Naive thymus-derived CD4-positive, alpha-beta T cell (primary cell): ENCODE measurements around the gene ACOX3. TPM values are rescaled to one million over a fixed set of nuclear protein-coding genes. Genes with fewer than 3 reads are reported as not detected.

ENCODE experiments used
- ATAC-seq: fragments of 150-1000 bp; cut with Tn5 transposase; 2 replicates; pipeline ENCODE4 v1.10.0; 2021; ENCODE audit warnings: mild to moderate bottlenecking, moderate library complexity
- CTCF ChIA-PET: fragments of 350-600 bp; sonication (Branson Sonifier 250); formaldehyde crosslinking; loops from one replicate; lab custom pipeline; 2021; ENCODE audit warnings: antibody characterized with exemption; lab: Charles Lee
- POLR2A ChIA-PET: fragments of 350-600 bp; sonication (Branson Sonifier 250); formaldehyde crosslinking; loops from one replicate; lab custom pipeline; 2021; ENCODE audit warnings: antibody characterized with exemption, inconsistent platforms; lab: Charles Lee
- DNase-seq, 9 donors: peaks; one replicate each; pipeline versions ENCODE4 v3.0.0 to v3.0.0-alpha.2; 2020 to 2022; ENCODE audit warnings: mixed read lengths in 1 of 9
- H3K27ac ChIP-seq: one replicate; pipeline ENCODE4 v1.7.0; 2013; ENCODE audit warnings: mild to moderate bottlenecking, low read depth, low read length, moderate library complexity
- H3K27me3 ChIP-seq, 2 donors: one replicate each; pipeline ENCODE4 v1.7.0; 2013; ENCODE audit warnings: low read length in 2 of 2, mild to moderate bottlenecking in 2 of 2, moderate library complexity in 2 of 2; ENCODE audit not compliant: control insufficient read depth in 2 of 2, insufficient read depth in 2 of 2
- H3K36me3 ChIP-seq, 3 experiments: 1 replicate in 2 of 3; 2 replicates in 1 of 3; pipeline ENCODE4 v1.7.0; 2013; ENCODE audit warnings: low read length in 3 of 3, mild to moderate bottlenecking in 3 of 3, moderate library complexity in 1 of 3; ENCODE audit not compliant: insufficient read depth in 3 of 3, control insufficient read depth in 2 of 3
- H3K4me1 ChIP-seq, 2 donors: one replicate each; pipeline ENCODE4 v1.7.0; 2013; ENCODE audit warnings: low read length in 2 of 2, mild to moderate bottlenecking in 2 of 2, moderate library complexity in 1 of 2; ENCODE audit not compliant: control insufficient read depth in 2 of 2, insufficient read depth in 2 of 2
- H3K4me3 ChIP-seq: 2 replicates; pipeline ENCODE4 v1.7.0; 2013; ENCODE audit warnings: mild to moderate bottlenecking, low read length
- H3K9me3 ChIP-seq, 3 experiments: 1 replicate in 2 of 3; 2 replicates in 1 of 3; pipeline ENCODE4 v1.7.0; 2013; ENCODE audit warnings: low read length in 3 of 3; ENCODE audit not compliant: control insufficient read depth in 2 of 3
- H3K27ac Mint-ChIP-seq, 9 donors: one replicate each; pipeline ENCODE4 v1.8.0; 2020 to 2022; ENCODE audit warnings: mixed read lengths in 9 of 9, mild to moderate bottlenecking in 8 of 9, moderate library complexity in 5 of 9, inconsistent platforms in 2 of 9
- H3K27me3 Mint-ChIP-seq, 5 donors: one replicate each; pipeline ENCODE4 v1.8.0; 2021 to 2022; ENCODE audit warnings: mixed read lengths in 5 of 5, mild to moderate bottlenecking in 1 of 5
- H3K36me3 Mint-ChIP-seq, 5 donors: one replicate each; pipeline ENCODE4 v1.8.0; 2020 to 2022; ENCODE audit warnings: mixed read lengths in 5 of 5, mild to moderate bottlenecking in 3 of 5, inconsistent platforms in 1 of 5
- H3K4me1 Mint-ChIP-seq, 7 donors: one replicate each; pipeline ENCODE4 v1.8.0; 2020 to 2022; ENCODE audit warnings: mixed read lengths in 7 of 7, mild to moderate bottlenecking in 3 of 7, inconsistent platforms in 1 of 7
- H3K4me3 Mint-ChIP-seq, 10 donors: one replicate each; pipeline ENCODE4 v1.8.0; 2020 to 2022; ENCODE audit warnings: mild to moderate bottlenecking in 10 of 10, mixed read lengths in 10 of 10, moderate library complexity in 6 of 10, inconsistent platforms in 2 of 10
- H3K9me3 Mint-ChIP-seq, 11 donors: one replicate each; pipeline ENCODE4 v1.8.0; 2020 to 2022; ENCODE audit warnings: mixed read lengths in 11 of 11, mild to moderate bottlenecking in 4 of 11, inconsistent platforms in 1 of 11, moderate library complexity in 1 of 11
- intact Hi-C, 2 donors: fragments of 100-400 bp; cut with micrococcal nuclease; formaldehyde crosslinking; loops; one replicate each; pipeline ENCODE4 v1.15.1; 2023
- polyA plus RNA-seq, 2 donors: library from polyadenylated mRNA; unstranded; fragments of 300-500 nt; fragmentation: Illumina TruSeq; gene quantifications; one replicate each; pipeline ENCODE4 v1.2.3, GENCODE V29; 2021
- total RNA-seq, 6 experiments: library from RNA in 5 of 6; stranded (reverse) in 5 of 6; gene quantifications; 1 replicate in 5 of 6; 2 replicates in 1 of 6; pipeline ENCODE4 v1.2.3 and lab custom pipeline; 2021 to 2026

The ACOX3 gene
- total and polyA plus RNA-seq, 7 experiments from 2014 or later: 10.9 to 20.5 (median 16.1) TPM

- ATAC-seq (no peak), DNase-seq (no peak)
- Mint-ChIP-seq H3K27ac (no peak overlapping the region), H3K4me3 (no peak overlapping the region), H3K9me3 (no peaks in the 10 kb centered on the region), H3K36me3 (peaks cover 0 to 23% (median 7%) of the 10 kb centered on the region in 5 donors), H3K4me1 (peaks cover 0 to 3% (median 0%) of the 10 kb centered on the region in 7 donors), H3K27me3 (no peaks in the 10 kb centered on the region)
- Histone ChIP-seq H3K27me3 (no peaks in the 10 kb centered on the region), H3K4me1 (no peaks in the 10 kb centered on the region), H3K9me3 (no peaks in the 10 kb centered on the region), H3K27ac (no peak overlapping the region), H3K4me3 (no peak overlapping the region), H3K36me3 (peaks cover 0 to 63% (median 0%) of the 10 kb centered on the region in 3 experiments)
- intact Hi-C loops: no loop called here
- ChIA-PET POLR2A (no interaction called here), CTCF (interaction anchor here (0.6 kb wide), 2 partner anchors 178 to 366 kb away, joined by 3 to 4 read pairs; no protein-coding TSS in a partner anchor)
Measured at GRCh38 chr4:8472689-8473197, 32.2 kb upstream of the ACOX3 start.

- Histone ChIP-seq H3K4me1 (no peaks in the 10 kb centered on the region), H3K9me3 (no peaks in the 10 kb centered on the region), H3K4me3 (no peak overlapping the region), H3K27ac (no peak overlapping the region), H3K27me3 (no peaks in the 10 kb centered on the region), H3K36me3 (peaks cover 0 to 59% (median 0%) of the 10 kb centered on the region in 3 experiments)
- Mint-ChIP-seq H3K4me3 (no peak overlapping the region), H3K27me3 (no peaks in the 10 kb centered on the region), H3K4me1 (peaks cover 0 to 3% (median 0%) of the 10 kb centered on the region in 7 donors), H3K36me3 (peaks cover 0 to 23% (median 7%) of the 10 kb centered on the region in 5 donors), H3K9me3 (no peaks in the 10 kb centered on the region), H3K27ac (no peak overlapping the region)
- ChIA-PET CTCF (interaction anchor here (0.6 kb wide), 2 partner anchors 178 to 365 kb away, joined by 3 to 4 read pairs; no protein-coding TSS in a partner anchor), POLR2A (no interaction called here)
- no peak for ATAC-seq
- intact Hi-C loops: no loop called here
- no peak for DNase-seq
Measured at GRCh38 chr4:8472158-8472688, 31.7 kb upstream of the ACOX3 start.

GRCh38 chr4:8471211-8471875, 30.8 kb upstream of the ACOX3 start:
- Histone ChIP-seq H3K27me3 (no peaks in the 10 kb centered on the region), H3K36me3 (peaks cover 0 to 59% (median 0%) of the 10 kb centered on the region in 3 experiments), H3K4me1 (no peaks in the 10 kb centered on the region), H3K27ac (no peak overlapping the region), H3K9me3 (no peaks in the 10 kb centered on the region), H3K4me3 (no peak overlapping the region)
- ATAC-seq: no peak
- no peaks in the 10 kb centered on the region for H3K27me3 Mint-ChIP-seq
- H3K4me1 Mint-ChIP-seq: peaks cover 0 to 3% (median 0%) of the 10 kb centered on the region in 7 donors
- no peaks in the 10 kb centered on the region for H3K9me3 Mint-ChIP-seq
- no peak overlapping the region for H3K27ac Mint-ChIP-seq
- intact Hi-C loops: no loop called here
- no peak for DNase-seq
- H3K4me3 Mint-ChIP-seq: no peak overlapping the region
- ChIA-PET POLR2A (no interaction called here), CTCF (no interaction called here)
- peaks cover 0 to 25% (median 9%) of the 10 kb centered on the region in 5 donors for H3K36me3 Mint-ChIP-seq

GRCh38 chr4:8470451-8471024, 30.0 kb upstream of the ACOX3 start:
- ChIA-PET POLR2A (no interaction called here), CTCF (no interaction called here)
- Mint-ChIP-seq H3K27ac (peak overlapping the region in 1 of 9 donors; percentile 42), H3K9me3 (no peaks in the 10 kb centered on the region), H3K4me1 (peaks cover 0 to 3% (median 0%) of the 10 kb centered on the region in 7 donors), H3K4me3 (no peak overlapping the region), H3K36me3 (peaks cover 0 to 20% (median 7%) of the 10 kb centered on the region in 5 donors), H3K27me3 (no peaks in the 10 kb centered on the region)
- Histone ChIP-seq H3K9me3 (no peaks in the 10 kb centered on the region), H3K36me3 (peaks cover 0 to 59% (median 0%) of the 10 kb centered on the region in 3 experiments), H3K27me3 (no peaks in the 10 kb centered on the region), H3K4me1 (no peaks in the 10 kb centered on the region), H3K27ac (no peak overlapping the region), H3K4me3 (no peak overlapping the region)
- no peak for DNase-seq
- intact Hi-C loops: no loop called here
- no peak for ATAC-seq

GRCh38 chr4:8469550-8469949, 29.0 kb upstream of the ACOX3 start:
- Mint-ChIP-seq H3K27ac (no peak overlapping the region), H3K4me3 (no peak overlapping the region), H3K4me1 (no peaks in the 10 kb centered on the region), H3K9me3 (no peaks in the 10 kb centered on the region), H3K36me3 (peaks cover 0 to 24% (median 9%) of the 10 kb centered on the region in 5 donors), H3K27me3 (no peaks in the 10 kb centered on the region)
- Histone ChIP-seq H3K27me3 (no peaks in the 10 kb centered on the region), H3K4me1 (no peaks in the 10 kb centered on the region), H3K4me3 (no peak overlapping the region), H3K9me3 (no peaks in the 10 kb centered on the region), H3K27ac (no peak overlapping the region), H3K36me3 (peaks cover 0 to 63% (median 0%) of the 10 kb centered on the region in 3 experiments)
- intact Hi-C loops: loop anchor here in 1 of 2 donors (5.0 kb wide), 1 partner anchor 448 kb away; no protein-coding TSS in a partner anchor
- DNase-seq (no peak), ATAC-seq (no peak)
- ChIA-PET CTCF (no interaction called here), POLR2A (no interaction called here)

GRCh38 chr4:8468746-8469535, 28.4 kb upstream of the ACOX3 start:
- ChIA-PET POLR2A (no interaction called here), CTCF (interaction anchor here (0.6 to 0.7 kb wide), 2 partner anchors 293 to 1817 kb away, joined by 3 to 7 read pairs; no protein-coding TSS in a partner anchor)
- Mint-ChIP-seq H3K27me3 (no peaks in the 10 kb centered on the region), H3K4me1 (no peaks in the 10 kb centered on the region), H3K4me3 (peak overlapping the region in 1 of 10 donors; percentile 18), H3K27ac (no peak overlapping the region), H3K36me3 (peaks cover 0 to 20% (median 9%) of the 10 kb centered on the region in 5 donors), H3K9me3 (no peaks in the 10 kb centered on the region)
- H3K27me3 ChIP-seq: no peaks in the 10 kb centered on the region
- ATAC-seq (peak; percentile 83), DNase-seq (peak in 7 of 9 donors; percentile 26 to 52 (median 40))
- no peaks in the 10 kb centered on the region for H3K4me1 ChIP-seq
- intact Hi-C loops: loop anchor here in 1 of 2 donors (1.0 to 5.0 kb wide), 3 partner anchors 78 to 448 kb away; no protein-coding TSS in a partner anchor
- peaks cover 0 to 69% (median 0%) of the 10 kb centered on the region in 3 experiments for H3K36me3 ChIP-seq
- H3K9me3 ChIP-seq: no peaks in the 10 kb centered on the region
- no peak overlapping the region for H3K27ac ChIP-seq
- no peak overlapping the region for H3K4me3 ChIP-seq
